GM06990 (cell line): ENCODE data around the gene SBK2.

Source experiments
- DNase-seq: peaks from one replicate; pipeline ENCODE4 v3.0.0-alpha.2; 2011; ENCODE audit not compliant: insufficient read length; ENCODE audit errors: extremely low read depth
- H3K27me3 ChIP-seq: replicated peaks from 2 replicates; pipeline ENCODE4 v1.6.0; 2011; ENCODE audit warnings: low read length; ENCODE audit not compliant: control insufficient read depth, insufficient read depth
- H3K36me3 ChIP-seq: 2 replicates; pipeline ENCODE4 v1.5.1; 2011; ENCODE audit warnings: low read length; ENCODE audit not compliant: control insufficient read depth, insufficient read depth
- H3K4me3 ChIP-seq: replicated peaks from 2 replicates; pipeline ENCODE4 v1.5.1; 2011; ENCODE audit warnings: low read depth, mild to moderate bottlenecking, control low read depth, low read length
- TF ChIP-seq, protein P1 (sequence below): IDR thresholded peaks from 2 replicates; pipeline ENCODE4 v1.5.1; 2011; ENCODE audit warnings: low read length, control low read depth, mild to moderate bottlenecking, inconsistent platforms; ENCODE audit not compliant: insufficient read depth, poor library complexity, severe bottlenecking

Gene SBK2

DNA sequence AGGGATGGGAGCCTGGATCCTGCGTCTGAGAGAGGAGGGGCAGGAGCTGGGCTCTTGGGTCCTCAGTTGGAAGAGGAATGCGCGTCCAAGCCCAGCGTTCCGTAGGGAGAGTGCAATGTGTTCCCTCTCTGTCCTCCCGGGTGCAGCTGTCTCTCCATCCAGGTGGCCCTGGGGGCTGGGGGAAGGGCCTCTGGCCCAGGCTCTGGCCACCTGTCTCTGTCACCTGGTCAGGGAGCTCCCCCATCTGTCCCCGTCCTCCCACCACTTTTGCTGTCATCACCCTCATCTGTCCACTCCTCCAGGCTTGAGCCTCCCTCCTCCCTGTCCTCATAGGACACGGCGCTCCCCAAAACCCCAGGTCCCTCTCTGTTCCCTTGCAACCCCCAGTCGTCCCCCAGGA is 3.7 kb upstream of the SBK2 start:
- H3K4me3 ChIP-seq, result no peak overlapping the region
- H3K36me3 ChIP-seq, result no peaks in the 10 kb centered on the region
- H3K27me3 ChIP-seq, result no peaks in the 10 kb centered on the region; the same call in 1 of the 2 replicates
- no peak for DNase-seq
- TF ChIP-seq, protein P1, sequence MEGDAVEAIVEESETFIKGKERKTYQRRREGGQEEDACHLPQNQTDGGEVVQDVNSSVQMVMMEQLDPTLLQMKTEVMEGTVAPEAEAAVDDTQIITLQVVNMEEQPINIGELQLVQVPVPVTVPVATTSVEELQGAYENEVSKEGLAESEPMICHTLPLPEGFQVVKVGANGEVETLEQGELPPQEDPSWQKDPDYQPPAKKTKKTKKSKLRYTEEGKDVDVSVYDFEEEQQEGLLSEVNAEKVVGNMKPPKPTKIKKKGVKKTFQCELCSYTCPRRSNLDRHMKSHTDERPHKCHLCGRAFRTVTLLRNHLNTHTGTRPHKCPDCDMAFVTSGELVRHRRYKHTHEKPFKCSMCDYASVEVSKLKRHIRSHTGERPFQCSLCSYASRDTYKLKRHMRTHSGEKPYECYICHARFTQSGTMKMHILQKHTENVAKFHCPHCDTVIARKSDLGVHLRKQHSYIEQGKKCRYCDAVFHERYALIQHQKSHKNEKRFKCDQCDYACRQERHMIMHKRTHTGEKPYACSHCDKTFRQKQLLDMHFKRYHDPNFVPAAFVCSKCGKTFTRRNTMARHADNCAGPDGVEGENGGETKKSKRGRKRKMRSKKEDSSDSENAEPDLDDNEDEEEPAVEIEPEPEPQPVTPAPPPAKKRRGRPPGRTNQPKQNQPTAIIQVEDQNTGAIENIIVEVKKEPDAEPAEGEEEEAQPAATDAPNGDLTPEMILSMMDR, result no peak

DNA sequence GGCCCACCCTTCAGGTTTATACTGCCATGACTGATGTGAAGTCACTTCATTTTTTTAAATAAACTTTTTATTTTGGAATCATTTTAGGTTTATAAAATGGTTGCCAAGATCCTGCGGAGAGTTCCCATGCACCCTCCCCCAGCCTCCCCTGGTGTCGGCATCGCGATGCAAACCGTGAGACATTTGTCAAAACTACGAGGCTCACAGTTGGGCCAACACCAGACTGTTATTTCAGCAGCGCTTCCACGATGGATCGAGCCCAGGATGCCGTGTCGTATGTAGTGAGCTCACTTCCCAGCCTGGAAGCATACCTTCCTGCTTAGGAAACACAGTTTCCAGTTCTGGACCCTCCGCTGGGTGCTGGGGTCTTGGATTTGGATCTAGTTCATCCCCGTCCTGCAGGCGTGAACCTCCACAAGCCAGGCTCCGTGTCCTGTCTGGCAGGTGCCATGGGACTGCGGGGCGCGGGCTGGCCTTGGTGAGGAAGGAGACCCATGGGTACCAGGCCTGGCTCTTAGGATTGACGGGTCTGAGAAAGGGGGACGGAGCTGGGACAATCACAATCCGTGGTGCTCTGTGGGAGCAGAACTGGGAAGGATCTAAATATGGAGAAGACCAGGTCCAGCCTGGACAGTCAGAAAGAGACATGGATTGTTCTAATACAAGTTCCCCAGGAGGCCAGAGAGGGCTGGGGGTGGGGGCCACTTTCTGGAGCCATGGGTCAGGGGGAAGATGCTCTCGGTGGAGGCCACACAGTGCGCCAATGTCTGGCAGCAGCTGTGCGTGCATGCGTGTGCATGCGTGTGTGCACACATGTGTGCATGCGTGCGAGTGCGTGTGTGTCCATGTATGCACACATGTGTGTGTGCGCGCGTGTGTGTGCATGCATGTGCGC is 2.4 kb upstream of the SBK2 start:
- Histone ChIP-seq H3K27me3 (no peaks in the 10 kb centered on the region), H3K4me3 (no peak overlapping the region), H3K36me3 (no peaks in the 10 kb centered on the region)
- no peak for DNase-seq
- TF ChIP-seq, protein P1, result no peak

DNA sequence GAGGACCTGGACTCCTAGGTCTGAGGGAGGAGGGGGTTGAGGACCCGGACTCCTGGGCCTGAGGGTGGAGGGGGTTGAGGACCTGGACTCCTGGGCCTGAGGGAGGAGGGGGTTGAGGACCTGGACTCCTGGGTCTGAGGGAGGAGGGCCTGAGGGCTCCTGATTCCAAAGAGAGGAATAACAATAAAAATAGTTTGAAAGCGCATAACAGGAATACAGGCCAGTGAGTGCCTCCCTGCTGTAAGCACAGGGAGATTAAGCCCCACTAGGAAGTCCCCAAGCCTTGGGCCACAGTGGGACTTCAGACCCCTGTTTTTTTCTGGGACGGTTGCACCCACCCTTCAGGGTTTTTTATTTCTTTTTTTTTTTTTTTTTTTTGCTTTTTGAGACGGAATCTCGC is 1.2 kb upstream of the SBK2 start:
- DNase-seq, result no peak
- no peak overlapping the region for H3K4me3 ChIP-seq
- TF ChIP-seq, protein P1, result no peak
- H3K27me3 ChIP-seq, result no peaks in the 10 kb centered on the region
- no peaks in the 10 kb centered on the region for H3K36me3 ChIP-seq

DNA sequence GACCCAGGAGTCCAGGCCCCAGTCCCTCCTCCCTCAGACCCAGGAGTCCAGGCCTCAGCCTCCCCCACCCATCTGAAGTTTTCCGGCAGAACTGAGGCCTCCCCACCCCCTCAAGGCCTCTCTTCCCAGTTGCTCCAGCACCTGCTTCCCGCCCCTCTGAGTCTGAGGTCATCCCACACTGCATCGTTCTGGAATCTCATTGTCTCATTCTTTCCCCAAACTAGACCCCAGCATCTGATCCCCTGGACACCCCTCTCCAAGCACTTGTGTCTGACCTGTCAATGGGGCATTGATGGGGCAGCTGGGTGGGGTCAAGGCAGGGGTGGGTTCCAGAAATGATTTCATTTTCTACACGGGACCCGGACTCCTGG is 793 bp upstream of the SBK2 start:
- TF ChIP-seq, protein P1, result no peak
- Histone ChIP-seq H3K4me3 (no peak overlapping the region), H3K27me3 (no peaks in the 10 kb centered on the region), H3K36me3 (no peaks in the 10 kb centered on the region)
- DNase-seq, result no peak

DNA sequence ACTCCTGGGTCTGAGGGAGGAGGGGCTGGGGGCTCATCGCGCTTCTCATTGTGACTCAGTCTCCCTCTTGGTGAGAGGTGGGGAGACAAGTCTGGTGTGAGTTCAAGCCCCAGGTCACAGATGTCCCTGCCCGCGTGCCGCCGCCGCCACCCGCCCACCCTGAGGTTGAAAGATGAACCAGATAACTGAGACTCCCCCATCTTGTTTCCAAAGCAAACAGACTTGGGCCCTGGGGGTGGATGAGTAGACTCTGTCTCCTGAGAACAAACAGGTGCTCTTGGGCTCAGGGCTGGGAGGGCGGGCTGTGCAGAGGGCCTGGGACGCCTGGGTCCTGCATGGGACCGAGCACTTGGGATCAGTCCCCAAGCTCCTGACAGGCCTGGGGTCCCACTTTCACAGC is 567 bp downstream of the SBK2 start:
- TF ChIP-seq, protein P1, result no peak
- H3K27me3 ChIP-seq, result no peaks in the 10 kb centered on the region
- DNase-seq, result no peak
- no peaks in the 10 kb centered on the region for H3K36me3 ChIP-seq
- H3K4me3 ChIP-seq, result no peak overlapping the region
